HCT116 (cell line): Measurements from ENCODE around the gene VASN. TPM values are rescaled to one million over a fixed set of nuclear protein-coding genes. Genes with fewer than 3 reads are reported as not detected.

ENCODE experiments used
- ATAC-seq: fragments of 200-7000 bp; cut with Tn5 transposase; 2 replicates; pipeline ENCODE4 v1.9.1; 2020; ENCODE audit warnings: mild to moderate bottlenecking, moderate library complexity
- BruUV-seq: library from RNA; stranded (reverse); fragments of 400-500 nt; replicated peaks from 2 replicates; lab custom pipeline; 2021; lab: Mats Ljungman, UMichigan
- CTCF ChIA-PET: fragments of 300-600 bp; sonication (Branson Sonifier 250); formaldehyde crosslinking; loops from one replicate; lab custom pipeline; 2021; ENCODE audit warnings: antibody characterized with exemption; lab: Charles Lee
- POLR2A ChIA-PET: fragments of 300-600, 350-600 bp; sonication (Branson Sonifier 250); formaldehyde crosslinking; loops from one replicate; lab custom pipeline; 2021; ENCODE audit warnings: antibody characterized with exemption; lab: Charles Lee
- RAD21 ChIA-PET, 2 experiments: fragments of 300-600 bp; sonication (Branson Sonifier 250); formaldehyde crosslinking; loops; one replicate each; lab custom pipeline; 2023; ENCODE audit warnings: low total read pairs in 2 of 2; ENCODE audit not compliant: uncharacterized antibody in 2 of 2, unreplicated experiment in 2 of 2, low non-redundant PET in 1 of 2; lab: Charles Lee
- DNase-seq: peaks from one replicate; pipeline ENCODE4 v3.0.0-alpha.2; 2010; ENCODE audit warnings: low read depth, low spot score
- H2AFZ ChIP-seq: fragments of 200-600 bp; shearing (Covaris generic), sonication (generic); 2 replicates; pipeline ENCODE4 v1.6.1; 2017; ENCODE audit warnings: low read depth, mixed run types, mixed read lengths, antibody characterized with exemption, low read length; ENCODE audit not compliant: poor library complexity, severe bottlenecking
- H3K27ac ChIP-seq: 2 replicates; pipeline ENCODE4 v1.5.1; 2012; ENCODE audit warnings: low read depth, low read length
- H3K27me3 ChIP-seq: fragments of 200-600 bp; sonication (generic); 2 replicates; pipeline ENCODE4 v1.6.1; 2016; ENCODE audit warnings: mixed run types, low read length, mixed read lengths; ENCODE audit not compliant: insufficient read depth
- H3K36me3 ChIP-seq, 2 experiments: fragments of 200-500 bp in 1 of 2; fragments of 200-600 bp in 1 of 2; sonication (Bioruptor generic) in 1 of 2; sonication (generic) in 1 of 2; 2 replicates each; pipeline versions ENCODE4 v1.5.1 to v1.6.1; 2014 to 2016; ENCODE audit warnings: low read length in 2 of 2, inconsistent platforms in 1 of 2, mixed read lengths in 1 of 2, mixed run types in 1 of 2; ENCODE audit not compliant: insufficient read depth in 2 of 2, control insufficient read depth in 1 of 2
- H3K4me1 ChIP-seq, 2 experiments: fragments of 200-600 bp in 1 of 2; sonication (generic) in 1 of 2; 2 replicates each; pipeline versions ENCODE4 v1.5.1 to v1.6.1; 2012 to 2017; ENCODE audit warnings: low read length in 2 of 2, inconsistent platforms in 1 of 2, mild to moderate bottlenecking in 1 of 2, mixed read lengths in 1 of 2, mixed run types in 1 of 2, moderate library complexity in 1 of 2; ENCODE audit not compliant: insufficient read depth in 2 of 2, control insufficient read depth in 1 of 2
- H3K4me2 ChIP-seq: fragments of 200-600 bp; sonication (generic); 2 replicates; pipeline ENCODE4 v1.6.1; 2017; ENCODE audit warnings: mixed run types, low read length, mixed read lengths
- H3K4me3 ChIP-seq, 2 experiments: fragments of 200-600 bp in 1 of 2; sonication (generic) in 1 of 2; replicated peaks in 1 of 2; 2 replicates each; pipeline ENCODE4 v1.5.1; 2011 to 2016; ENCODE audit warnings: low read length in 2 of 2, control low read depth in 1 of 2, low read depth in 1 of 2, mild to moderate bottlenecking in 1 of 2, mixed read lengths in 1 of 2, mixed run types in 1 of 2
- H3K79me2 ChIP-seq: fragments of 200-600 bp; sonication (generic); 2 replicates; pipeline ENCODE4 v1.6.1; 2017; ENCODE audit warnings: mild to moderate bottlenecking, mixed run types, low read length, moderate library complexity, mixed read lengths; ENCODE audit not compliant: insufficient read depth
- H3K9ac ChIP-seq: fragments of 200-600 bp; sonication (generic); 2 replicates; pipeline ENCODE4 v1.6.1; 2016; ENCODE audit warnings: low read length, mixed read lengths
- H3K9me2 ChIP-seq: fragments of 200-600 bp; sonication (generic), shearing (Covaris generic); 2 replicates; pipeline ENCODE4 v1.6.1; 2017; ENCODE audit warnings: mixed run types, mild to moderate bottlenecking, moderate library complexity; ENCODE audit not compliant: insufficient read depth
- H3K9me3 ChIP-seq, 2 experiments: fragments of 200-500 bp in 1 of 2; fragments of 200-600 bp in 1 of 2; sonication (Bioruptor generic) in 1 of 2; sonication (generic) in 1 of 2; 2 replicates each; pipeline ENCODE4 v1.6.1; 2014 to 2017; ENCODE audit warnings: low read length in 2 of 2, mixed read lengths in 2 of 2, inconsistent platforms in 1 of 2, low read depth in 1 of 2, mild to moderate bottlenecking in 1 of 2, mixed run types in 1 of 2, moderate library complexity in 1 of 2; ENCODE audit not compliant: control insufficient read depth in 1 of 2, insufficient read depth in 1 of 2
- H4K20me1 ChIP-seq: fragments of 200-600 bp; sonication (generic), shearing (Covaris generic); 2 replicates; pipeline ENCODE4 v1.6.1; 2017; ENCODE audit warnings: mixed run types, mild to moderate bottlenecking, moderate library complexity; ENCODE audit not compliant: insufficient read depth
- CBX3 ChIP-seq: IDR thresholded peaks from 2 replicates; pipeline ENCODE4 v1.6.1; 2012; ENCODE audit warnings: low read depth
- CEBPB ChIP-seq: IDR thresholded peaks from 2 replicates; pipeline ENCODE4 v1.6.1; 2012; ENCODE audit warnings: low read depth
- EGR1 ChIP-seq: IDR thresholded peaks from 2 replicates; pipeline ENCODE4 v1.6.1; 2012; ENCODE audit warnings: low read depth
- ELF1 ChIP-seq: IDR thresholded peaks from 2 replicates; pipeline ENCODE4 v1.6.1; 2012; ENCODE audit warnings: low read depth, borderline replicate concordance
- EZH2 ChIP-seq: fragments of 200-600 bp; sonication (generic); IDR thresholded peaks from 2 replicates; pipeline ENCODE4 v1.6.1; 2017; ENCODE audit warnings: antibody characterized with exemption, mixed run types
- EZH2phosphoT487 ChIP-seq: fragments of 200-600 bp; IDR thresholded peaks from 2 replicates; pipeline ENCODE4 v1.6.1; 2018; ENCODE audit warnings: antibody characterized with exemption, borderline replicate concordance
- FOSL1 ChIP-seq: IDR thresholded peaks from 2 replicates; pipeline ENCODE4 v1.6.1; 2012; ENCODE audit warnings: low read depth
- JUND ChIP-seq: IDR thresholded peaks from 2 replicates; pipeline ENCODE4 v1.6.1; 2012
- POLR2A ChIP-seq: IDR thresholded peaks from 2 replicates; pipeline ENCODE4 v1.7.0; 2011; ENCODE audit warnings: borderline replicate concordance; ENCODE audit not compliant: insufficient read depth, insufficient read length; ENCODE audit errors: extremely low read depth
- RAD21 ChIP-seq: IDR thresholded peaks from 2 replicates; pipeline ENCODE4 v1.6.1; 2012; ENCODE audit warnings: low read depth, mild to moderate bottlenecking
- SIN3A ChIP-seq: IDR thresholded peaks from 2 replicates; pipeline ENCODE4 v1.6.1; 2012; ENCODE audit warnings: low read depth
- SP1 ChIP-seq: IDR thresholded peaks from 2 replicates; pipeline ENCODE4 v1.6.1; 2012; ENCODE audit warnings: low read depth
- SRF ChIP-seq: IDR thresholded peaks from 2 replicates; pipeline ENCODE4 v1.6.1; 2012; ENCODE audit warnings: low read depth
- YY1 ChIP-seq: IDR thresholded peaks from 2 replicates; pipeline ENCODE4 v1.6.1; 2011; ENCODE audit warnings: low read length, low read depth, moderate library complexity, mild to moderate bottlenecking; ENCODE audit not compliant: insufficient replicate concordance; ENCODE audit errors: extremely low read depth
- ZFX ChIP-seq: fragments of 450-650 bp; IDR thresholded peaks from 2 replicates; pipeline ENCODE4 v1.6.1; 2017
- ZNF274 ChIP-seq: fragments of 200-500 bp; sonication (Bioruptor generic); IDR thresholded peaks from 2 replicates; pipeline ENCODE4 v1.6.1; 2014; ENCODE audit warnings: mild to moderate bottlenecking, low read depth, low read length, inconsistent platforms
- intact Hi-C: fragments of 100-400 bp; cut with micrococcal nuclease; formaldehyde crosslinking; loops from 2 replicates; pipeline ENCODE4 v1.10.0; 2022
- total RNA-seq: library from RNA; stranded (reverse); gene quantifications from one replicate; pipeline ENCODE4 v1.2.1, GENCODE V29; 2021; ENCODE audit not compliant: unreplicated experiment
- TF ChIP-seq, protein P1 (sequence below): IDR thresholded peaks from 2 replicates; pipeline ENCODE4 v1.6.1; 2012; ENCODE audit warnings: low read depth
- TF ChIP-seq, protein P2 (sequence below): IDR thresholded peaks from 2 replicates; pipeline ENCODE4 v1.6.1; 2012
- TF ChIP-seq, protein P3 (sequence below): IDR thresholded peaks from 2 replicates; pipeline ENCODE4 v1.6.1; 2012
- TF ChIP-seq, protein P4 (sequence below): IDR thresholded peaks from 2 replicates; pipeline ENCODE4 v1.6.1; 2011; ENCODE audit warnings: mild to moderate bottlenecking, low read length, moderate library complexity; ENCODE audit not compliant: insufficient replicate concordance; ENCODE audit errors: extremely low read depth

Gene VASN
- total RNA-seq, 1 experiment from 2014 or later: 6.3 TPM

DNA sequence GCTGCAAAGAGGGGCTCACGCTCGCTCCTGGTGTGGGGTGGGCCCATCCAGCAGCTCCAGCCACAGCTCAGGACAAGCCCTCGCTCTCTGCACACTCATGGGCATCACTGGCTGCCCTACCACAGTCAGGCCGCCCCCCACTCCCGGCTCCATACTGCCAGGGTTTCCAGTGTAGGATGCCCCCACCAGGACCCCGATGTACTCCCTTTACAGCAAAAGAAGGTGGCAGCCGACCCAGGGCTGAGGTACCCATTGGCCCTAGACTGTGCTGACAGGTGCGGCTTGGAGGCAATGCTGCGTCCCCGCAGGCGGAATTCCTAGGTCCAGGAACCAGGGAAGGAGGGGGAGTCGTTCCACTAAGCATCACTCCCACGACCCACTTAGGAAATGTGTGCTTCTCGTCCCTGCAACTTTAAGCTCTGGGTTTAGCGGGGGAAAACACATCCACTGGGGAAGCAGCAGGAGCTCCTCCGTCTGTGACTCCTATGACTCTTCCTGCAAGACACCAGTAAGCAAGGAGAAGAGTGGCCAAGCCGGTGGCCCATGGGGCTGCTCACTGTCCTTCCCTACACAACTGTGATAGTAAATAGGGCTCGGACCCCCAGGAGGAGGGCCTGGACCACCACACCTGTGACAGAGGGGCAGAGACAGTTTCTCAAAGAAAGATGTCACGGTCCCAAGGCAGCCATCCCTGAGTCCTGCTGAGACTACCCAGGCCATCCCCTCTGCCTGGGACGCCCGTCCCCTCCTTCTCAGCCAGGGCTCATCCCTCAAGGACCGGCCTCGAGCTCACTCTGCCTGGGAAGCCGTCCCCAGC is 31.7 kb downstream of the VASN start:
- ChIA-PET POLR2A (interaction anchor here (0.8 kb wide), 1 partner anchor 132 kb away, joined by 3 read pairs; no protein-coding TSS in a partner anchor), CTCF (interaction anchor here (0.6 to 3.2 kb wide), 29 partner anchors 10 to 712 kb away, joined by 3 to 52 read pairs (median 4); partner anchors contain the start of genes CORO7, PAM16, TFAP4 and VASN), RAD21 (interaction anchor here (0.5 to 1.8 kb wide), 7 partner anchors 43 to 524 kb away, joined by 3 to 13 read pairs (median 4); partner anchors contain the start of gene PAM16 (in 1 of the 2))
- Histone ChIP-seq H3K4me2 (no peak overlapping the region), H3K27me3 (no peaks in the 10 kb centered on the region), H3K36me3 (no peaks in the 10 kb centered on the region; a peak in 1 of 4 replicates), H3K9me2 (no peaks in the 10 kb centered on the region), H3K9ac (no peak overlapping the region), H3K79me2 (no peaks in the 10 kb centered on the region), H3K4me3 (no peak overlapping the region), H2AFZ (no peak overlapping the region), H3K27ac (no peak overlapping the region; the same call in 1 of the 2 replicates), H3K9me3 (no peaks in the 10 kb centered on the region), H3K4me1 (peaks cover 6 to 8% of the 10 kb centered on the region in 2 experiments; a peak in 3 of 4 replicates), H4K20me1 (no peaks in the 10 kb centered on the region)
- no TSS peak for BruUV-seq
- no peak for DNase-seq
- intact Hi-C loops: loop anchor here (2.0 to 10.0 kb wide), 2 partner anchors 141 to 551 kb away; partner anchors contain the start of gene SEC14L5
- TF ChIP-seq CBX3 (no peak), YY1 (no peak), POLR2A (no peak), JUND (no peak), EZH2phosphoT487 (no peak), ZNF274 (no peak), SIN3A (no peak), FOSL1 (no peak), ZFX (no peak), RAD21 (no peak), SP1 (no peak), EGR1 (no peak), EZH2 (no peak), ELF1 (no peak), SRF (no peak), CEBPB (no peak)
- TF ChIP-seq, protein P1, sequence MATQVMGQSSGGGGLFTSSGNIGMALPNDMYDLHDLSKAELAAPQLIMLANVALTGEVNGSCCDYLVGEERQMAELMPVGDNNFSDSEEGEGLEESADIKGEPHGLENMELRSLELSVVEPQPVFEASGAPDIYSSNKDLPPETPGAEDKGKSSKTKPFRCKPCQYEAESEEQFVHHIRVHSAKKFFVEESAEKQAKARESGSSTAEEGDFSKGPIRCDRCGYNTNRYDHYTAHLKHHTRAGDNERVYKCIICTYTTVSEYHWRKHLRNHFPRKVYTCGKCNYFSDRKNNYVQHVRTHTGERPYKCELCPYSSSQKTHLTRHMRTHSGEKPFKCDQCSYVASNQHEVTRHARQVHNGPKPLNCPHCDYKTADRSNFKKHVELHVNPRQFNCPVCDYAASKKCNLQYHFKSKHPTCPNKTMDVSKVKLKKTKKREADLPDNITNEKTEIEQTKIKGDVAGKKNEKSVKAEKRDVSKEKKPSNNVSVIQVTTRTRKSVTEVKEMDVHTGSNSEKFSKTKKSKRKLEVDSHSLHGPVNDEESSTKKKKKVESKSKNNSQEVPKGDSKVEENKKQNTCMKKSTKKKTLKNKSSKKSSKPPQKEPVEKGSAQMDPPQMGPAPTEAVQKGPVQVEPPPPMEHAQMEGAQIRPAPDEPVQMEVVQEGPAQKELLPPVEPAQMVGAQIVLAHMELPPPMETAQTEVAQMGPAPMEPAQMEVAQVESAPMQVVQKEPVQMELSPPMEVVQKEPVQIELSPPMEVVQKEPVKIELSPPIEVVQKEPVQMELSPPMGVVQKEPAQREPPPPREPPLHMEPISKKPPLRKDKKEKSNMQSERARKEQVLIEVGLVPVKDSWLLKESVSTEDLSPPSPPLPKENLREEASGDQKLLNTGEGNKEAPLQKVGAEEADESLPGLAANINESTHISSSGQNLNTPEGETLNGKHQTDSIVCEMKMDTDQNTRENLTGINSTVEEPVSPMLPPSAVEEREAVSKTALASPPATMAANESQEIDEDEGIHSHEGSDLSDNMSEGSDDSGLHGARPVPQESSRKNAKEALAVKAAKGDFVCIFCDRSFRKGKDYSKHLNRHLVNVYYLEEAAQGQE: no peak
- TF ChIP-seq, protein P2, sequence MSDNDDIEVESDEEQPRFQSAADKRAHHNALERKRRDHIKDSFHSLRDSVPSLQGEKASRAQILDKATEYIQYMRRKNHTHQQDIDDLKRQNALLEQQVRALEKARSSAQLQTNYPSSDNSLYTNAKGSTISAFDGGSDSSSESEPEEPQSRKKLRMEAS: no peak
- TF ChIP-seq, protein P3, sequence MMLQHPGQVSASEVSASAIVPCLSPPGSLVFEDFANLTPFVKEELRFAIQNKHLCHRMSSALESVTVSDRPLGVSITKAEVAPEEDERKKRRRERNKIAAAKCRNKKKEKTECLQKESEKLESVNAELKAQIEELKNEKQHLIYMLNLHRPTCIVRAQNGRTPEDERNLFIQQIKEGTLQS: no peak
- TF ChIP-seq, protein P4, sequence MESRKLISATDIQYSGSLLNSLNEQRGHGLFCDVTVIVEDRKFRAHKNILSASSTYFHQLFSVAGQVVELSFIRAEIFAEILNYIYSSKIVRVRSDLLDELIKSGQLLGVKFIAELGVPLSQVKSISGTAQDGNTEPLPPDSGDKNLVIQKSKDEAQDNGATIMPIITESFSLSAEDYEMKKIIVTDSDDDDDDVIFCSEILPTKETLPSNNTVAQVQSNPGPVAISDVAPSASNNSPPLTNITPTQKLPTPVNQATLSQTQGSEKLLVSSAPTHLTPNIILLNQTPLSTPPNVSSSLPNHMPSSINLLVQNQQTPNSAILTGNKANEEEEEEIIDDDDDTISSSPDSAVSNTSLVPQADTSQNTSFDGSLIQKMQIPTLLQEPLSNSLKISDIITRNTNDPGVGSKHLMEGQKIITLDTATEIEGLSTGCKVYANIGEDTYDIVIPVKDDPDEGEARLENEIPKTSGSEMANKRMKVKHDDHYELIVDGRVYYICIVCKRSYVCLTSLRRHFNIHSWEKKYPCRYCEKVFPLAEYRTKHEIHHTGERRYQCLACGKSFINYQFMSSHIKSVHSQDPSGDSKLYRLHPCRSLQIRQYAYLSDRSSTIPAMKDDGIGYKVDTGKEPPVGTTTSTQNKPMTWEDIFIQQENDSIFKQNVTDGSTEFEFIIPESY: no peak
- ATAC-seq: no peak
